Measurements from ENCODE around the gene SLC39A11. TPM values are rescaled to one million over a fixed set of nuclear protein-coding genes. Genes with fewer than 3 reads are reported as not detected.

Gene SLC39A11
- total RNA-seq, 1 donor from 2014 or later: 21.5 TPM

- Mint-ChIP-seq H3K4me3 (ENCODE audit: unreplicated experiment) (no peak overlapping the region), H3K27ac (ENCODE audit: unreplicated experiment) (no peak overlapping the region)
- no peak for FAIRE-seq
Measured at GRCh38 chr17:72756256-72756655, 336.2 kb downstream of the SLC39A11 start.

GRCh38 chr17:72754513-72754912, 338.0 kb downstream of the SLC39A11 start:
- Mint-ChIP-seq H3K27ac (ENCODE audit: unreplicated experiment) (no peak overlapping the region), H3K27me3 (ENCODE audit: low read depth, unreplicated experiment) (no peaks in the 10 kb centered on the region), H3K4me1 (ENCODE audit: low read depth, unreplicated experiment) (no peaks in the 10 kb centered on the region), H3K4me3 (ENCODE audit: unreplicated experiment) (no peak overlapping the region), H3K36me3 (ENCODE audit: low read depth, unreplicated experiment) (no peaks in the 10 kb centered on the region), H3K9me3 (ENCODE audit: unreplicated experiment) (peaks cover 3% of the 10 kb centered on the region)
- FAIRE-seq (no peak), DNase-seq (ENCODE audit: low read depth) (no peak)
- Histone ChIP-seq H3K27me3 (ENCODE audit: insufficient read depth, low read length) (no peaks in the 10 kb centered on the region), H3K4me1 (ENCODE audit: insufficient read depth, low read length) (no peaks in the 10 kb centered on the region), H3K9me3 (ENCODE audit: insufficient read depth, low read depth, low read length) (no peaks in the 10 kb centered on the region), H2AFZ (ENCODE audit: low read depth, low read length) (no peak overlapping the region), H3K79me2 (ENCODE audit: insufficient read depth, low read length) (no peaks in the 10 kb centered on the region), H3K27ac (ENCODE audit: low read depth, low read length) (no peak overlapping the region), H3K36me3 (ENCODE audit: insufficient read depth, low read length) (no peaks in the 10 kb centered on the region), H4K20me1 (ENCODE audit: insufficient read depth, low read length) (no peaks in the 10 kb centered on the region), H3K4me3 (ENCODE audit: insufficient read depth, low read depth, low read length) (no peak overlapping the region), H3K9ac (ENCODE audit: low read length) (no peak overlapping the region), H3K4me2 (ENCODE audit: low read length) (no peak overlapping the region)
- TF ChIP-seq CTCF (IDR thresholded peaks at IDR 0.05; ENCODE audit: insufficient read depth, low read depth, low read length) (no peak), EZH2 (IDR thresholded peaks at IDR 0.05; ENCODE audit: insufficient read depth, low read length) (no peak)

More at GRCh38 chr17:72756256-72756655, 336.2 kb downstream of the SLC39A11 start:
- H3K9me3 ChIP-seq (ENCODE audit: insufficient read depth, low read depth, low read length): no peaks in the 10 kb centered on the region
- H3K79me2 ChIP-seq (ENCODE audit: insufficient read depth, low read length): no peaks in the 10 kb centered on the region
- H3K27me3 ChIP-seq (ENCODE audit: insufficient read depth, low read length): no peaks in the 10 kb centered on the region
- no peaks in the 10 kb centered on the region for H3K27me3 Mint-ChIP-seq (ENCODE audit: low read depth, unreplicated experiment)
- no peaks in the 10 kb centered on the region for H3K4me1 Mint-ChIP-seq (ENCODE audit: low read depth, unreplicated experiment)
- no peak for TF ChIP-seq EZH2 (IDR thresholded peaks at IDR 0.05; ENCODE audit: insufficient read depth, low read length)
- no peak for TF ChIP-seq CTCF (IDR thresholded peaks at IDR 0.05; ENCODE audit: insufficient read depth, low read depth, low read length)
- H3K36me3 ChIP-seq (ENCODE audit: insufficient read depth, low read length): no peaks in the 10 kb centered on the region
- H3K27ac ChIP-seq (ENCODE audit: low read depth, low read length): no peak overlapping the region
- no peaks in the 10 kb centered on the region for H3K36me3 Mint-ChIP-seq (ENCODE audit: low read depth, unreplicated experiment)
- H3K4me2 ChIP-seq (ENCODE audit: low read length): no peak overlapping the region
- no peaks in the 10 kb centered on the region for H3K4me1 ChIP-seq (ENCODE audit: insufficient read depth, low read length)
- no peak overlapping the region for H3K9ac ChIP-seq (ENCODE audit: low read length)
- H4K20me1 ChIP-seq (ENCODE audit: insufficient read depth, low read length): no peaks in the 10 kb centered on the region
- H2AFZ ChIP-seq (ENCODE audit: low read depth, low read length): no peak overlapping the region
- H3K4me3 ChIP-seq (ENCODE audit: insufficient read depth, low read depth, low read length): no peak overlapping the region
- DNase-seq (ENCODE audit: low read depth): no peak
- peaks cover 3% of the 10 kb centered on the region for H3K9me3 Mint-ChIP-seq (ENCODE audit: unreplicated experiment)

GRCh38 chr17:72751746-72752145, 340.7 kb downstream of the SLC39A11 start:
- H3K4me1 Mint-ChIP-seq (ENCODE audit: low read depth, unreplicated experiment): no peaks in the 10 kb centered on the region
- H3K27me3 ChIP-seq (ENCODE audit: insufficient read depth, low read length): no peaks in the 10 kb centered on the region
- no peak overlapping the region for H3K27ac ChIP-seq (ENCODE audit: low read depth, low read length)
- peaks cover 3% of the 10 kb centered on the region for H3K9me3 Mint-ChIP-seq (ENCODE audit: unreplicated experiment)
- H3K4me3 Mint-ChIP-seq (ENCODE audit: unreplicated experiment): no peak overlapping the region
- H3K79me2 ChIP-seq (ENCODE audit: insufficient read depth, low read length): no peaks in the 10 kb centered on the region
- no peak overlapping the region for H3K27ac Mint-ChIP-seq (ENCODE audit: unreplicated experiment)
- H3K9me3 ChIP-seq (ENCODE audit: insufficient read depth, low read depth, low read length): no peaks in the 10 kb centered on the region
- H2AFZ ChIP-seq (ENCODE audit: low read depth, low read length): no peak overlapping the region
- FAIRE-seq (no peak), DNase-seq (ENCODE audit: low read depth) (no peak)
- H4K20me1 ChIP-seq (ENCODE audit: insufficient read depth, low read length): no peaks in the 10 kb centered on the region
- H3K4me1 ChIP-seq (ENCODE audit: insufficient read depth, low read length): no peaks in the 10 kb centered on the region
- no peak overlapping the region for H3K4me2 ChIP-seq (ENCODE audit: low read length)
- no peaks in the 10 kb centered on the region for H3K36me3 ChIP-seq (ENCODE audit: insufficient read depth, low read length)
- no peaks in the 10 kb centered on the region for H3K36me3 Mint-ChIP-seq (ENCODE audit: low read depth, unreplicated experiment)
- TF ChIP-seq CTCF (IDR thresholded peaks at IDR 0.05; ENCODE audit: insufficient read depth, low read depth, low read length): no peak
- no peak for TF ChIP-seq EZH2 (IDR thresholded peaks at IDR 0.05; ENCODE audit: insufficient read depth, low read length)
- H3K27me3 Mint-ChIP-seq (ENCODE audit: low read depth, unreplicated experiment): no peaks in the 10 kb centered on the region
- no peak overlapping the region for H3K9ac ChIP-seq (ENCODE audit: low read length)
- no peak overlapping the region for H3K4me3 ChIP-seq (ENCODE audit: insufficient read depth, low read depth, low read length)

Data from astrocyte (in vitro differentiated cells and primary cell).